HG03108 (cell line): ENCODE results near the gene TJP3.

Experiments used
- ATAC-seq: cut with Tn5 transposase; IDR thresholded peaks from one replicate; pipeline ENCODE4 v1.9.1; 2021; ENCODE audit warnings: moderate library complexity; ENCODE audit not compliant: unreplicated experiment

The TJP3 gene

DNA sequence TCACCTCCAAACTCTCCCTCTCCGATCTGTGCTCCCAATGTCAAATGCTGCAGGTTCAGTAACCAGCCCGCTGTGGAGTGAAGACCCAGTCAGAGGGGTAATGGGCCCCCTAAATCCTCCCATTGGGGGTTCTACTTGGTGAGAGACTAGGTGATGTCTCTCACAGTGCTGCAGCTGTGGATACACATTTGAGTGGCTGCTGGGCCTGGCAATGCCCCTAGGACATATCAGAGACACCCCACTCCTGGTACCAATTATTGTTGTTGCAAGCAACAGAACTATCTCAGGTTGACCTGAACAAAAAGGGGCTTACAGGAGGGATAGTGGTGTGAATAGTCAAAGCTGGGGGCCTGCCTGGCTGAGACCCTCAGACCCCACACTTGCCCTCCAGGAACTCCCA, 73.4 kb downstream of the TJP3 start:
- no peak for ATAC-seq

DNA sequence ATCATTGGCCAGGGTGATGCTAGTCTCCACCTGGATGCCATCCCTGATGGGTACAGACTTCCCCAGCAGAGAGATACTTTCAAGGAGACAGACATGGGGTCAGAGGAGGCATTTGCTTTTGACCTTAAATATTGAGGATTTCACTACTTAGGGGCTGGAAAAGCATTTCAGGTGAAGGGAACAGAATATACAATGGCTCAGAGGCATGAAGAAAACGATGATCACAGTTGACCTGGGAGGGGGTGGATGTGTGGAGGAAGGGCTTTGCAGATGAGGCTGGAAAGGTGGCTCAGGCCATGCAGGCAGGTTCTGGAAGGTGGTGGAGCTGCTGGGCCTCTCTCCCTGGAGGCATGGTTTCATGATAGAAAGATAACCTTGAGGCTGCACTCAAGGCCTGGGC, 74.1 kb downstream of the TJP3 start:
- ATAC-seq = no peak

- ATAC-seq = no peak
Measured at GRCh38 chr19:3782903-3783302, 74.7 kb downstream of the TJP3 start.

- no peak for ATAC-seq
Measured at GRCh38 chr19:3783660-3784584, 75.7 kb downstream of the TJP3 start.

- no peak for ATAC-seq
Measured at GRCh38 chr19:3784607-3785450, 76.6 kb downstream of the TJP3 start.

- no peak for ATAC-seq
Measured at GRCh38 chr19:3785451-3785937, 77.3 kb downstream of the TJP3 start.

- ATAC-seq = no peak
Measured at GRCh38 chr19:3785938-3786824, 78.0 kb downstream of the TJP3 start, which contains the start of gene MATK. TSS of gene MATK (minus strand) at chr19:3786381. CDS start at chr19:3785135, 1,246 bp downstream.

- no peak for ATAC-seq
Measured at GRCh38 chr19:3788996-3789778, 81.0 kb downstream of the TJP3 start.

DNA sequence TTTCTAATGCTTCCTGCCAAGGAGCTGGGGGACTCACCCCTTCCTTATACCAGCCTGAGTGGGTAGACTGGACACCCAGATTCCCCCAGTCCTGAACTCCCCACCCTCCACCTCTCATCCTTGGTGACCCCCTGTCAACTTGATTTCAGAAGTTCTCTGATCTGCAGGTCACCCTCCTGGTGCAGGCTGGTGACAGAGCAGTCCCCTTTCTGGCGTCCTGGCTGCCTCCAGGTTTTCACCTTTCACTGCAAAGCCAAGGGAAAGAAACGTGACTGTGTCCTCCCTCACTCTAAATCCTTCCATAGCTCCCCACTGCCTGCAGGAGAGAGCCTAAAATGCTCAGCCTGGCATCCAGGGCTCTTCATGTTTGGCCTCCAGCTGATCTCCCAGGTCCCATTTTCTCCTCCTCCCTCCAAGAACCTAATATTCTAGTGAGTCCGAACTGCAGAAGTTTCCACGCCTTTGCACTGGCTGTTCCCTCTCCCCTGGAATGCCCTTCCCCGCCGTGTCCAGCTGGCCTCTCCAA, 82.1 kb downstream of the TJP3 start:
- ATAC-seq = no peak

DNA sequence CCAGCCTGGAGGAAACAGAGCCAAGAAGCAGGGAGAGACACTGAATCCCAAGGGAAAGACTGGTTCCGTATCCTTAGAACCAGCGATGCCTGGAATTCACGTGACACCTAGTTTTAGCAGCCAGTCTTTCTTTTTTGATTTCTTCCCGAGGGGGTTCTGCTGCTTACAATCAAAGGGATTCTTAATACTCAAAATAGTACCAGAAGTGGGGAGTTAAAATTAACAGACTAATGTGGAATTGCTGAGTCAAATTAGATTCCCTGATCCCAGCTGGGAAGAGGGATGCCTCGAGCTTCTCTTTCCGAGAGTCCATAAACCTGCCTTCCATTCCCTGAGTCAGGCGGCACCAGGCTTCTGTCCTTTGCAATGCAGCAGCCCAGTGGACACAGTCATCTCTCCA, 82.8 kb downstream of the TJP3 start:
- ATAC-seq = no peak

GRCh38 chr19:3792114-3792513, 83.9 kb downstream of the TJP3 start:
- ATAC-seq = no peak

- ATAC-seq = no peak
Measured at GRCh38 chr19:3793799-3794198, 85.6 kb downstream of the TJP3 start.

- ATAC-seq = no peak
Measured at GRCh38 chr19:3796358-3796757, 88.2 kb downstream of the TJP3 start.

GRCh38 chr19:3798137-3798536, 90.0 kb downstream of the TJP3 start:
- ATAC-seq = no peak
